ENCODE data around the gene TSC2.

Gene TSC2

DNA sequence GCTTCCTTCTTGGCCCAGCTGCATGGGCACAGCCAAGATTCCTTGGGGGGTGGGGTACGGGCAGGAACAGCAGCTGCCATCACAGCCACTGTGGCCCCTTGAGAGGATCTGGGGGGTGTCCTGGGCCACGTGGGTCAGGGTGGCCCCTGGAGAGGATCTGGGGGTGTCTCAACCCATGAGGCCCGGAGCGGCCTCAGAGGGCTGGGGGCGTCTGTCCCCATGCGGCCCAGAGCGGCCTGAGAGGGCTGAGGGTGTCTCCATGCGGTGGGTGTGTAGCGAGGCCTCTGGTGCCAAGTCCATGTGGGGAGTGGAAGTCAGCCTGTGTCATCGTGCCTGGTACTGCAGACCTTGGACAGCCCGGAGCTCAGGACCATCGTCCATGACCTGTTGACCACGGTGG, 13.7 kb downstream of the TSC2 start:
- H3K9me3 ChIP-seq (ENCODE audit: control insufficient read depth, low read length), result no peaks in the 10 kb centered on the region
- no peak overlapping the region for H3K4me3 ChIP-seq (ENCODE audit: extremely low read depth, insufficient read depth, low read length, poor library complexity, severe bottlenecking)
- no peaks in the 10 kb centered on the region for H3K4me1 ChIP-seq (ENCODE audit: control insufficient read depth, insufficient read depth, low read length, poor library complexity, severe bottlenecking)
- no peak overlapping the region for H3K27ac ChIP-seq (ENCODE audit: low read depth, low read length, severe bottlenecking)
- H3K36me3 ChIP-seq (ENCODE audit: control insufficient read depth, insufficient read depth, low read length), result peaks cover 66% of the 10 kb centered on the region
- WGBS, 2 experiments (ENCODE audit: insufficient coverage in 2 of 2), result 98 to 99% methylated on average over 12 to 13 of the region's 13 CpGs

- peaks cover 69% of the 10 kb centered on the region for H3K36me3 ChIP-seq (ENCODE audit: control insufficient read depth, insufficient read depth, low read length)
- no peaks in the 10 kb centered on the region for H3K4me1 ChIP-seq (ENCODE audit: control insufficient read depth, insufficient read depth, low read length, poor library complexity, severe bottlenecking)
- WGBS, 2 experiments (ENCODE audit: insufficient coverage in 2 of 2), result 95 to 98% methylated on average over 28 of the region's 28 CpGs
- H3K27ac ChIP-seq (ENCODE audit: low read depth, low read length, severe bottlenecking), result no peak overlapping the region
- H3K9me3 ChIP-seq (ENCODE audit: control insufficient read depth, low read length), result no peaks in the 10 kb centered on the region
- no peak overlapping the region for H3K4me3 ChIP-seq (ENCODE audit: extremely low read depth, insufficient read depth, low read length, poor library complexity, severe bottlenecking)
Measured at GRCh38 chr16:2062801-2063200, 15.0 kb downstream of the TSC2 start.

GRCh38 chr16:2063861-2064260, 16.1 kb downstream of the TSC2 start:
- H3K4me3 ChIP-seq (ENCODE audit: extremely low read depth, insufficient read depth, low read length, poor library complexity, severe bottlenecking), result no peak overlapping the region
- no peak overlapping the region for H3K27ac ChIP-seq (ENCODE audit: low read depth, low read length, severe bottlenecking)
- WGBS, 2 experiments (ENCODE audit: insufficient coverage in 2 of 2), result 95 to 97% methylated on average over 25 of the region's 25 CpGs
- no peaks in the 10 kb centered on the region for H3K9me3 ChIP-seq (ENCODE audit: control insufficient read depth, low read length)
- no peaks in the 10 kb centered on the region for H3K4me1 ChIP-seq (ENCODE audit: control insufficient read depth, insufficient read depth, low read length, poor library complexity, severe bottlenecking)
- peaks cover 72% of the 10 kb centered on the region for H3K36me3 ChIP-seq (ENCODE audit: control insufficient read depth, insufficient read depth, low read length)

DNA sequence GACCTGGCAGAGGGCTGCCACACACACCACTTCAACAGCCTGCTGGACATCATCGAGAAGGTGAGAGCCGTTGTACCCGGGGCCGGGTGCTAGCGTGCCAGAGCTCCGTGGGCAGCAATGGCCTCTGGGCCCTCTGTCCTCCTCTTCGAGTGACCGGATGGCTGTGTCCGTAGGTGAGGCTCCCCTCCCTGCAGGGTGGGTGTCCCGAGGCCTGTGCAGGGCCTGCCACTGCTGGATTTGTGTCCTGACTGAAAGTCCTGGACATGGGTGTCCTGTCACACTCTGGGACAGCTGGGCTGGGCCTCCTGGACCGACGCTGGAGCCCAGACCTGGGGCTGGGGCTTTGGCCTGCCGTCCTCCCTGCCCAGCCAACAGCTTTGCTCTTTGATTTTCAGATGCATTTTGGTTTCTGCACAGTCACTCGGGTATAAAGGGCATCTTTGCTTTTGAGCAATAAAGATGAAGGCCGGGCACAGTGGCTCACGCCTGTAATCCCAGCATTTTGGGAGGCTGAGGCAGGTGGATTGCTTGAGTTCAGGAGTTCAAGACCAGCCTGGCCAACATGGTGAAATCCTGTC, 16.7 kb downstream of the TSC2 start:
- H3K27ac ChIP-seq (ENCODE audit: low read depth, low read length, severe bottlenecking), result no peak overlapping the region
- 96 to 97% methylated on average over 16 of the region's 16 CpGs for WGBS, 2 experiments (ENCODE audit: insufficient coverage in 2 of 2)
- no peaks in the 10 kb centered on the region for H3K4me1 ChIP-seq (ENCODE audit: control insufficient read depth, insufficient read depth, low read length, poor library complexity, severe bottlenecking)
- H3K36me3 ChIP-seq (ENCODE audit: control insufficient read depth, insufficient read depth, low read length), result peaks cover 76% of the 10 kb centered on the region
- H3K4me3 ChIP-seq (ENCODE audit: extremely low read depth, insufficient read depth, low read length, poor library complexity, severe bottlenecking), result no peak overlapping the region
- H3K9me3 ChIP-seq (ENCODE audit: control insufficient read depth, low read length), result no peaks in the 10 kb centered on the region

DNA sequence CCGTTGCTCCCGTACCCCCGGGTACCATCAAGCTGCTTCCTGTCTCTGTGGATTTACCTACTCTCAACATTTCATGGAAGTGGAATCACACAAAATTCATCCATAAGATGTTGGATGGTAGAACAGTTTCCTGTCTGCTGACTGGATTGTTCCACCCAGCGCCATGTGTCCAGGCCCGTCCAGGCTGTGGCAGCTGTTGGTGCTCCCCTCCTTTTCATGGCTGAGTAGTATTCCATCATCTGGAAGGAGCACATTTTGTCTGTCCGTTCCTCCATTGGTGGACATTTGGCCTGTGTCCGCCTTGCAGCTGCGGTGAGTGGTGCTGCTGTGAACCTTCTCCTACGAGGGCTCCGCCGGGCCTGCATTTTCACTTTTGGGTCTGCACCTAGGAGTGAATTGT, 18.4 kb downstream of the TSC2 start:
- Histone ChIP-seq H3K36me3 (ENCODE audit: control insufficient read depth, insufficient read depth, low read length) (peaks cover 71% of the 10 kb centered on the region), H3K4me3 (ENCODE audit: extremely low read depth, insufficient read depth, low read length, poor library complexity, severe bottlenecking) (no peak overlapping the region), H3K4me1 (ENCODE audit: control insufficient read depth, insufficient read depth, low read length, poor library complexity, severe bottlenecking) (no peaks in the 10 kb centered on the region), H3K27ac (ENCODE audit: low read depth, low read length, severe bottlenecking) (no peak overlapping the region), H3K9me3 (ENCODE audit: control insufficient read depth, low read length) (no peaks in the 10 kb centered on the region)
- WGBS, 2 experiments (ENCODE audit: insufficient coverage in 2 of 2), result 97 to 98% methylated on average over 8 of the region's 11 CpGs

DNA sequence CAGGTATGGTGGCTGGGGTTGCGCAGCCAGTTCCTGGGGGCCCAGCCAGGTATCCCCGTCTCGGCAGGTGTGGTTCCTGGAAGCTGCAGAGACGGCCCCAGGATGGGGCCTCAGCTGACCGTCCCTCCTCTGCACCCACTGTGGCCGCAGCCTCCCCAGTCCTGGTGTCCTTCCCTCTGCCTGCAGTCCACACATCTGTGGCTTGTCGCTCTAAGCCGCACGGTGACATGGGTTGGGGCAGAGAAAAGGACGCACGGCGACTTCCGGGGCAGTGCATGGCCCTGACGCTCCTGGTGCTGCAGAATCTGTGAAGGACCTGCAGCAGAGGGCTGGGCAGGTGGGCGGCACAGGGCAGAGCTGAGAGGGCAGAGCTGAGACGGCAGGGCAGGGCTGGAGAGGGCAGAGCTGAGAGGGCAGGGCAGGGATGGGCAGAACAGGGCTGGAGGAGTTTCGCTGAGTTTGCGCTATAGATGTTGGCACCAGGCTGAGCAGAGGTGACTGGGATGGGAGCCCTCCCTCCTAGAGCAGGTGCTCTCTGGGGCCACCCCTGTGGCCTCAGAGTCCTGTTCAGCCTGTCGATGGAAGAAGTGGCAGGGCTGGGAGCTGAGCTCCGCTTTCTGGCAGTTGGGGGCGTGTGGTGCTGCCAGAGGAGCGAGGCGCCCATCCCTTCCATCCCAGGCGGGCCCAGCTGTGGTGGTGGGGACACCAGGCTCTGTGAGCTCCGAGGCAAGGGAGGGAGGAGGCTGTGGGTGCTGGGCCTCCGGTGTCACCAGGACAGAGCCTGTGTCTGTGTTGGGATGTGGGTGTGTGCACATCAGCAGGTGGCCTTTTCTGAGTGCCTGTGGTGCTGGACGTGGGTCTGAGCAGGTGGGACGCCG, 23.0 kb downstream of the TSC2 start:
- 94 to 96% methylated on average over 19 to 26 of the region's 29 CpGs for WGBS, 2 experiments (ENCODE audit: insufficient coverage in 2 of 2)
- Histone ChIP-seq H3K27ac (ENCODE audit: low read depth, low read length, severe bottlenecking) (no peak overlapping the region), H3K4me1 (ENCODE audit: control insufficient read depth, insufficient read depth, low read length, poor library complexity, severe bottlenecking) (no peaks in the 10 kb centered on the region), H3K4me3 (ENCODE audit: extremely low read depth, insufficient read depth, low read length, poor library complexity, severe bottlenecking) (no peak overlapping the region), H3K9me3 (ENCODE audit: control insufficient read depth, low read length) (no peaks in the 10 kb centered on the region), H3K36me3 (ENCODE audit: control insufficient read depth, insufficient read depth, low read length) (peaks cover 78% of the 10 kb centered on the region)

DNA sequence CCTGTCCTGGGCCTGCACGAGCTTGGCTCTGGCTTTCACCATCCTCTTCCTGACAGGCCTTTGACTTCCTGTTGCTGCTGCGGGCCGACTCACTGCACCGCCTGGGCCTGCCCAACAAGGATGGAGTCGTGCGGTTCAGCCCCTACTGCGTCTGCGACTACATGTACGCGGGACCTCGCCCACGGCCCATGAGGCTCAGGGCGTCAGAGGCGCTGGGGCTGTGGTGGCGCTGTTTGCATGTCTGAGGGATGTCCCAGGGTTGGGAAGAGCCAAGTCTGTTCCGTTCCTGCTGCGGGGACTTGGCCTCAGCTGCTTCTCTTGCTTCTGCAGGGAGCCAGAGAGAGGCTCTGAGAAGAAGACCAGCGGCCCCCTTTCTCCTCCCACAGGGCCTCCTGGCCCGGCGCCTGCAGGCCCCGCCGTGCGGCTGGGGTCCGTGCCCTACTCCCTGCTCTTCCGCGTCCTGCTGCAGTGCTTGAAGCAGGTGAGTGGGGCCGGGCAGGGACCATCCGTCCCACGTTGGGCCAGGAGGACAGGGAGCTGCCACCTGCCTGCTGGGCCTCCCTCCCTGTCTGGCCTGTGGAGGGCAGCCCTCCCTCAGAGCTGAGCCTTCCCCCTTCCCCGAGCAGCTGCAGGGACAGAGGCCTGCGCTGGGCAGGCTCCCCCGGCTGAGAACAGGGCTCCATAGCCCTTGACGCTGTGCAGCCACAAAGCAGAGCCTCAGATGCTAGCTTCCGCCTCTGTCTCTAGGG, 23.8 kb downstream of the TSC2 start:
- Histone ChIP-seq H3K36me3 (ENCODE audit: control insufficient read depth, insufficient read depth, low read length) (peaks cover 78% of the 10 kb centered on the region), H3K4me3 (ENCODE audit: extremely low read depth, insufficient read depth, low read length, poor library complexity, severe bottlenecking) (no peak overlapping the region)

GRCh38 chr16:2072926-2073325, 25.1 kb downstream of the TSC2 start:
- H3K36me3 ChIP-seq (ENCODE audit: control insufficient read depth, insufficient read depth, low read length), result peaks cover 76% of the 10 kb centered on the region
- H3K4me1 ChIP-seq (ENCODE audit: control insufficient read depth, insufficient read depth, low read length, poor library complexity, severe bottlenecking), result no peaks in the 10 kb centered on the region
- H3K27ac ChIP-seq (ENCODE audit: low read depth, low read length, severe bottlenecking), result no peak overlapping the region
- no peak overlapping the region for H3K4me3 ChIP-seq (ENCODE audit: extremely low read depth, insufficient read depth, low read length, poor library complexity, severe bottlenecking)
- 96 to 97% methylated on average over 7 to 8 of the region's 8 CpGs for WGBS, 2 experiments (ENCODE audit: insufficient coverage in 2 of 2)
- no peaks in the 10 kb centered on the region for H3K9me3 ChIP-seq (ENCODE audit: control insufficient read depth, low read length)

More for the DNA sequence above, 23.8 kb downstream of the TSC2 start:
- Histone ChIP-seq H3K27ac (ENCODE audit: low read depth, low read length, severe bottlenecking) (no peak overlapping the region), H3K9me3 (ENCODE audit: control insufficient read depth, low read length) (no peaks in the 10 kb centered on the region), H3K4me1 (ENCODE audit: control insufficient read depth, insufficient read depth, low read length, poor library complexity, severe bottlenecking) (no peaks in the 10 kb centered on the region)
- WGBS, 2 experiments (ENCODE audit: insufficient coverage in 2 of 2), result 93 to 95% methylated on average over 31 to 33 of the region's 34 CpGs

- Histone ChIP-seq H3K9me3 (ENCODE audit: control insufficient read depth, low read length) (no peaks in the 10 kb centered on the region), H3K4me3 (ENCODE audit: extremely low read depth, insufficient read depth, low read length, poor library complexity, severe bottlenecking) (no peak overlapping the region), H3K36me3 (ENCODE audit: control insufficient read depth, insufficient read depth, low read length) (peaks cover 73% of the 10 kb centered on the region), H3K27ac (ENCODE audit: low read depth, low read length, severe bottlenecking) (no peak overlapping the region), H3K4me1 (ENCODE audit: control insufficient read depth, insufficient read depth, low read length, poor library complexity, severe bottlenecking) (no peaks in the 10 kb centered on the region)
- WGBS, 2 experiments (ENCODE audit: insufficient coverage in 2 of 2), result 95 to 96% methylated on average over 20 of the region's 20 CpGs
Measured at GRCh38 chr16:2074071-2074470, 26.3 kb downstream of the TSC2 start.

DNA sequence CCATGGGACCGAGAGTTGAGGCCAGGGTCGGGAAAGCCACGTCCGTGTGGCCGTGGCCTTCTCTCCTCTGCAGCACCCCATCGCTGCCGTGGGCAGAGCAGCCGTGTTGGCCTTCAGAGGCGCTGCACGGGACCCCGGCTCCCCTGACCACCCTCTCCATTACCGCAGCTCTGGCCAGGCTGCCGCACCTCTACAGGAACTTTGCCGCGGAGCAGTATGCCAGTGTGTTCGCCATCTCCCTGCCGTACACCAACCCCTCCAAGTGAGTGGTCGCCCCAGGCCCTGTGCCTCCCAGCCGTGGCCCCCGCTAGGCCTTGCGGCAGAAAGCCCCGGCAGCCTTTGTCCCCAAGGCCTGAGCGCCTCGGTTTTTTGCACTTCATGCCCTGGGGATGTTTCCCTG, 27.8 kb downstream of the TSC2 start:
- Histone ChIP-seq H3K4me1 (ENCODE audit: control insufficient read depth, insufficient read depth, low read length, poor library complexity, severe bottlenecking) (no peaks in the 10 kb centered on the region), H3K9me3 (ENCODE audit: control insufficient read depth, low read length) (no peaks in the 10 kb centered on the region), H3K4me3 (ENCODE audit: extremely low read depth, insufficient read depth, low read length, poor library complexity, severe bottlenecking) (no peak overlapping the region), H3K27ac (ENCODE audit: low read depth, low read length, severe bottlenecking) (no peak overlapping the region), H3K36me3 (ENCODE audit: control insufficient read depth, insufficient read depth, low read length) (peaks cover 77% of the 10 kb centered on the region)
- 97 to 99% methylated on average over 23 to 24 of the region's 24 CpGs for WGBS, 2 experiments (ENCODE audit: insufficient coverage in 2 of 2)

Data from mesodermal cell (in vitro differentiated cells).